ENCODE results near the gene STXBP1. TPM values are rescaled to one million over a fixed set of nuclear protein-coding genes. Genes with fewer than 3 reads are reported as not detected.
A peak's percentile ranks its signal among the peaks of the same experiment; 100 is the strongest.

Gene STXBP1
- total RNA-seq, 1 experiment from 2014 or later: 10.9 TPM

DNA sequence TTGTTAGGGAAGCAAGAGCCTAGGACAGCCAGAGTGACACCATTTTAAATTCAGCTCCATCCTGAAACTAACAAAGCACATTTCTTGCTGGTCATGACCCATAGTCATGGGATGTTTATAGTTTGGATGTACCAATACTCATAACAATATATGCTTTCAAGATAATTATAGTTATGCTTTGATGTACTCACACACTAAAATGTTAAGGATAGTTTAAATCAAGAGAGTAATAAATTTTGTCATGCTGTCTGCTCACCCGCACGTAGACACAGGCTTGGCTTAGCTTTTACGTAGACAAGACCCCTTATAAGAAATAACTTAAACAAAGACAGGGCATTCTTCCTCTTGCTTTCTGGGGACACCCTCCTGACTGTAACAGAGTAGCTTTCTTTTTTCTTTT, 8.9 kb upstream of the STXBP1 start:
- H3K4me1 ChIP-seq (ENCODE audit: insufficient read depth, low read length, poor library complexity, severe bottlenecking): peaks cover 4% of the 10 kb centered on the region
- ChIA-PET CTCF (no interaction called here), POLR2A (ENCODE audit: low non-redundant PET) (no interaction called here)
- no peaks in the 10 kb centered on the region for H3K9me3 ChIP-seq (ENCODE audit: low read depth, low read length, poor library complexity, severe bottlenecking)
- DNase-seq (ENCODE audit: low spot score): no peak
- no peak for TF ChIP-seq EZH2 (IDR thresholded peaks at IDR 0.05; ENCODE audit: borderline replicate concordance, low read depth, low read length, poor library complexity, severe bottlenecking)
- TF ChIP-seq, protein P1, sequence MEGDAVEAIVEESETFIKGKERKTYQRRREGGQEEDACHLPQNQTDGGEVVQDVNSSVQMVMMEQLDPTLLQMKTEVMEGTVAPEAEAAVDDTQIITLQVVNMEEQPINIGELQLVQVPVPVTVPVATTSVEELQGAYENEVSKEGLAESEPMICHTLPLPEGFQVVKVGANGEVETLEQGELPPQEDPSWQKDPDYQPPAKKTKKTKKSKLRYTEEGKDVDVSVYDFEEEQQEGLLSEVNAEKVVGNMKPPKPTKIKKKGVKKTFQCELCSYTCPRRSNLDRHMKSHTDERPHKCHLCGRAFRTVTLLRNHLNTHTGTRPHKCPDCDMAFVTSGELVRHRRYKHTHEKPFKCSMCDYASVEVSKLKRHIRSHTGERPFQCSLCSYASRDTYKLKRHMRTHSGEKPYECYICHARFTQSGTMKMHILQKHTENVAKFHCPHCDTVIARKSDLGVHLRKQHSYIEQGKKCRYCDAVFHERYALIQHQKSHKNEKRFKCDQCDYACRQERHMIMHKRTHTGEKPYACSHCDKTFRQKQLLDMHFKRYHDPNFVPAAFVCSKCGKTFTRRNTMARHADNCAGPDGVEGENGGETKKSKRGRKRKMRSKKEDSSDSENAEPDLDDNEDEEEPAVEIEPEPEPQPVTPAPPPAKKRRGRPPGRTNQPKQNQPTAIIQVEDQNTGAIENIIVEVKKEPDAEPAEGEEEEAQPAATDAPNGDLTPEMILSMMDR (conservative IDR thresholded peaks at IDR 0.05; ENCODE audit: low read depth, low read length): no peak
- H3K27me3 ChIP-seq (replicated peaks; ENCODE audit: insufficient read depth, low read depth, low read length, poor library complexity): no peaks in the 10 kb centered on the region
- H3K4me3 ChIP-seq (ENCODE audit: low read depth, low read length, poor library complexity, severe bottlenecking): no peak overlapping the region
- no peaks in the 10 kb centered on the region for H3K36me3 ChIP-seq (ENCODE audit: insufficient read depth, low read length, poor library complexity, severe bottlenecking)
- BruUV-seq (replicated peaks): no TSS peak
- H3K27ac ChIP-seq (ENCODE audit: low read depth, low read length, poor library complexity, severe bottlenecking): no peak overlapping the region
- intact Hi-C loops (cut with micrococcal nuclease; ENCODE audit: unreplicated experiment): no loop called here

DNA sequence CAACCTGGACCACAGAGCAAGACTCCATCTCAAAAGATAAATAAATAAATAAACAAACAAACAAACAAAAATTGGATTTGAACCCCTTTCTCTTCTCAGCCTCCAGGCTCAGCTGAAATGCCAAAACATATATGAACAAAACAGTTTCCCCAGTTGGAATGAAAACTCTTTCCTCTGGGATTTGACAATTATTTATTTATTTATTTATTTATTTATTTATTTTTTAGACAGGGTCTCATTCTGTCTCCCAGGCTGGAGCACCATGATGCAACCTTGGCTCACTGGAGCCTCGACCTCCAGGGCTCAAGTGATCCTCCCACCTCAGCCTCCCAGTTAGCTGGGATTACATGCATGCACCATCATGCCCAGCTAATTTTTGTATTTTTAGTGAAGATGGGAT, 6.0 kb upstream of the STXBP1 start:
- Histone ChIP-seq H3K27ac (ENCODE audit: low read depth, low read length, poor library complexity, severe bottlenecking) (no peak overlapping the region), H3K4me3 (ENCODE audit: low read depth, low read length, poor library complexity, severe bottlenecking) (no peak overlapping the region), H3K4me1 (ENCODE audit: insufficient read depth, low read length, poor library complexity, severe bottlenecking) (no peaks in the 10 kb centered on the region), H3K9me3 (ENCODE audit: low read depth, low read length, poor library complexity, severe bottlenecking) (no peaks in the 10 kb centered on the region), H3K36me3 (ENCODE audit: insufficient read depth, low read length, poor library complexity, severe bottlenecking) (no peaks in the 10 kb centered on the region), H3K27me3 (replicated peaks; ENCODE audit: insufficient read depth, low read depth, low read length, poor library complexity) (peaks cover 13% of the 10 kb centered on the region)
- intact Hi-C loops (cut with micrococcal nuclease; ENCODE audit: unreplicated experiment): no loop called here
- TF ChIP-seq EZH2 (IDR thresholded peaks at IDR 0.05; ENCODE audit: borderline replicate concordance, low read depth, low read length, poor library complexity, severe bottlenecking): no peak
- TF ChIP-seq, protein P1 (conservative IDR thresholded peaks at IDR 0.05; ENCODE audit: low read depth, low read length): no peak
- BruUV-seq (replicated peaks): no TSS peak
- POLR2A ChIA-PET (ENCODE audit: low non-redundant PET): no interaction called here
- no peak for DNase-seq (ENCODE audit: low spot score)
- CTCF ChIA-PET: no interaction called here

DNA sequence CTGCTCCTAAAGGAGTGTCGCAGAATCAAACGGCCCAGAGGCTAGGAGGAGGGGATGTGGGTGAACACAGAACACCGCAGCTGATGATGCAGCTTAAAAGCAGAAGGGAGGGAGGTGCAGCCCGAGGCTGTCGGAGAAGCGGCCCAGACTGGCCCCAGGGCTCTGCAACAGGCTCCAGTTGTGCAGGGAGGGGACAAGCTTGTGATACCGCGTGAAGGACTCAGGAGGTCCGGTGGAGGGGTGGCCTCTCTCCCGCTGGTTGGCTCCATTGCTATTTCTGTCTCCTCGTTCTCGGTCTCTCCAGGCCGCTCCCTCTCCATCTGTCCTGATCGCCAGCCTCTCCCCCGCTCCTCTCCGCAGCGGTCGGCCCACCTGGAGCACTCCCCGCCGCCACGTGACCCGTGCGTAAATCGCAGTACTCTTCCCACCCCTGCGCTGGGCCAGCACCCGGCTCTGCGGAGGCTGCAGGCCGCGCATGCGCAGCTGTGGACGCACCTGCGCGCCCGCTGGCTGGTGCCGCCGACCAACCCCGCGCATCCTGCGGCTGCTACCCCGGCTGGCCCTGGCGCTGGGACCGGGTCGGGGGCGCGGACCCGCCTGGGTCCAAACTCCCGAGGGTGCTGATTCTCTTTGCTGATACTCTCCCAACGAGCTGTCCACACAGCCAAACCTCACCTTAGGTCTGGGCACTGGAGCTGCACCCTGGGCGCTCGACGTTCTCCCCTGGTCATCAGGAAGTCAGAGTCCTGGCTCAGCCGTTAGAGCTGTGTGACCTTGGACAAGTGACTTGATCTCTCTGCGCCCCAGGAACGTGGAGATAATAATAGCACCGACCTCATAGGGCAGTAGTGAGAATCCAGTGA, 3.7 kb upstream of the STXBP1 start:
- CTCF ChIA-PET: no interaction called here
- TF ChIP-seq, protein P1 (conservative IDR thresholded peaks at IDR 0.05; ENCODE audit: low read depth, low read length): no peak
- no peak for TF ChIP-seq EZH2 (IDR thresholded peaks at IDR 0.05; ENCODE audit: borderline replicate concordance, low read depth, low read length, poor library complexity, severe bottlenecking)
- no peaks in the 10 kb centered on the region for H3K9me3 ChIP-seq (ENCODE audit: low read depth, low read length, poor library complexity, severe bottlenecking)
- BruUV-seq (replicated peaks): no TSS peak
- POLR2A ChIA-PET (ENCODE audit: low non-redundant PET): no interaction called here
- peak overlapping the region; percentile 31 for H3K4me3 ChIP-seq (ENCODE audit: low read depth, low read length, poor library complexity, severe bottlenecking)
- DNase-seq (ENCODE audit: low spot score): peak; percentile 43
- H3K27ac ChIP-seq (ENCODE audit: low read depth, low read length, poor library complexity, severe bottlenecking): no peak overlapping the region
- peaks cover 4% of the 10 kb centered on the region for H3K4me1 ChIP-seq (ENCODE audit: insufficient read depth, low read length, poor library complexity, severe bottlenecking)
- no peaks in the 10 kb centered on the region for H3K36me3 ChIP-seq (ENCODE audit: insufficient read depth, low read length, poor library complexity, severe bottlenecking)
- H3K27me3 ChIP-seq (replicated peaks; ENCODE audit: insufficient read depth, low read depth, low read length, poor library complexity): peaks cover 19% of the 10 kb centered on the region
- intact Hi-C loops (cut with micrococcal nuclease; ENCODE audit: unreplicated experiment): no loop called here
